NCI-H510A treated with DMSO at 0.1 percent for 48 hours (cell line): ENCODE data around the gene ZMIZ2.
"Not testable (repeated sequence)": the region's sequence is repeated elsewhere in the genome, so short reads cannot be mapped to it uniquely, and the experiment has no call there.

ENCODE experiments used
- DNase-seq: peaks from one replicate; lab custom pipeline; 2025; lab: John Stamatoyannopoulos, UW

The ZMIZ2 gene

GRCh38 chr7:44748045-44748947, at the start of gene ZMIZ2:
Gene ZMIZ2 (plus strand): TSS chr7:44748847. CDS start chr7:44756250, 7,403 bp downstream.
- peak; percentile 79 for DNase-seq

GRCh38 chr7:44699598-44699997, 49.0 kb upstream of the ZMIZ2 start:
- not testable (repeated sequence) for DNase-seq

GRCh38 chr7:44700322-44700721, 48.3 kb upstream of the ZMIZ2 start:
- DNase-seq: no peak

GRCh38 chr7:44703391-44703790, 45.3 kb upstream of the ZMIZ2 start:
- DNase-seq: not testable (repeated sequence)

GRCh38 chr7:44703921-44704320, 44.7 kb upstream of the ZMIZ2 start:
- DNase-seq: no peak

GRCh38 chr7:44705434-44705833, 43.2 kb upstream of the ZMIZ2 start:
- DNase-seq: no peak

GRCh38 chr7:44706788-44707557, 41.7 kb upstream of the ZMIZ2 start:
- DNase-seq: no peak

GRCh38 chr7:44707558-44708230, 41.0 kb upstream of the ZMIZ2 start:
- DNase-seq: no peak

- no peak for DNase-seq
Measured at GRCh38 chr7:44709011-44709915, 39.4 kb upstream of the ZMIZ2 start.

GRCh38 chr7:44709945-44710596, 38.6 kb upstream of the ZMIZ2 start:
- DNase-seq: no peak

GRCh38 chr7:44711528-44711927, 37.1 kb upstream of the ZMIZ2 start:
- DNase-seq: no peak

- peak; percentile 46 for DNase-seq
Measured at GRCh38 chr7:44712012-44712411, 36.6 kb upstream of the ZMIZ2 start.

- DNase-seq: no peak
Measured at GRCh38 chr7:44713141-44713540, 35.5 kb upstream of the ZMIZ2 start.

GRCh38 chr7:44713680-44714335, 34.8 kb upstream of the ZMIZ2 start:
- no peak for DNase-seq

- DNase-seq: no peak
Measured at GRCh38 chr7:44716205-44716604, 32.4 kb upstream of the ZMIZ2 start.

GRCh38 chr7:44720301-44720700, 28.3 kb upstream of the ZMIZ2 start:
- no peak for DNase-seq

GRCh38 chr7:44724276-44724675, 24.4 kb upstream of the ZMIZ2 start:
- no peak for DNase-seq

GRCh38 chr7:44726250-44726649, 22.4 kb upstream of the ZMIZ2 start:
- DNase-seq: not testable (repeated sequence)

GRCh38 chr7:44727158-44727936, 21.3 kb upstream of the ZMIZ2 start:
- no peak for DNase-seq

GRCh38 chr7:44727937-44728262, 20.7 kb upstream of the ZMIZ2 start:
- DNase-seq: no peak
